M059J (cell line): ENCODE results near the gene SUPT6H. TPM values are rescaled to one million over a fixed set of nuclear protein-coding genes. Genes with fewer than 3 reads are reported as not detected.
"Not testable (repeated sequence)": the region's sequence is repeated elsewhere in the genome, so short reads cannot be mapped to it uniquely, and the experiment has no call there.

Experiments
- DNase-seq: peaks from one replicate; pipeline ENCODE4 v3.0.0-alpha.2; 2012; ENCODE audit warnings: low read depth
- total RNA-seq: library from RNA; depleted of rRNA; stranded (reverse); fragments of >200 nt; shearing (Covaris generic); gene quantifications from 2 replicates; pipeline ENCODE4 v1.2.3, GENCODE V29; 2014

SUPT6H gene
- total RNA-seq, 1 experiment from 2014 or later = 28.1 TPM

DNA sequence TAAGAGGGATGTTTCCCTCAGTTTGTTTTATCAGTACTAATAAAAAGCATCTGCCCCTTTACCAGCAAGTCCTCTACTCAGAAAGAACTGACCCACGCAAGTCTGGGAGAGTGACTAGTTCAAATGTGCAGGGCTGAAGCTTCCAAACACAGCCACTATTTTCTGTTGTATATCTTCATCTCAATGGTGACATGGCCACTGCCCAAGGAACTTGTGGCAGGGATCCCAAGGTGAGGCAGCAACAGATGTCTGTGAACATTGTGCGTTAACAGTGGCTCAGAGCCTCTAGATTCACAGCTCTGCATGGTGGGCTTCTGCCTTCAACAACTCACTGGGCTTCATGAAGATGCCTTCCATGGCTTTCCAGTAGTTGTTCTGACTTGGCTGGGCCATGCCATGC is 13.3 kb upstream of the SUPT6H start:
- no peak for DNase-seq

DNA sequence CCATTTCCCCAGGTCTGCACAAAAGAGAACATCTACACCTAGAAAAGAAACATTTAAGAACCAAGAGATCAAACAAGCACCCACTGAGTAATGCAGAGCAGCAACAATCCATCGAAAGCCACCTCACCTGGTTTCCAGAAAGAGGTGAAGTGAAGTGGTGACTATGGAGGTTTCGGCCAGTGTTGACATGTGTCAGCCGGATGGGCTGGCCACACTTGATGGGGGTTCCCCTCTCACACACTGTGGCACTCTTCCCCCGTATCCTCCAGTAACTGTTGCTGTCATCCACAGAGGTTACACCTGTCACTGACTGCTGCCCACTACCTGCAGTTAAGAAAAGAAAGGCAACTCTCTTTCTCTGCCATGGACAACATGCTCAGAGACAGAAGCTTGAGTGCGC is 6.8 kb upstream of the SUPT6H start:
- DNase-seq = no peak

DNA sequence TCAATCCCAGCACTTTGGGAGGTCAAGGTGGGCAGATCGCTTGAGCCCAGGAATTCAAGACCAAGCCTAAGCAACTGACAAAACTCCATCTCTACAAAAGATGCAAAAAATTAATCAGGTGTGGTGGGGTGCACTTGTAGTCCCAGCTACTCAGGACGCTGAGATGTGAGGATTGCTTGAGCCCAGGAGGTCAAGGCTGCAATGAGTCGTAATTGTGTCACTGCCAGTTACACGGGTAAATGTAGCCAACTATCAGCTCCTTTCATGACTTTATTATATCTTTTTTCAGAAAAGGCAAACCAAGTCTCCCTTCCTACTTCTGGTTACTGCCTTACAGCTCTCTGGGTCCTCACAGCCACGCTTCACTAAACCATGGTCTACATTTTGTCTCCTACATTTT is 4.2 kb upstream of the SUPT6H start:
- peak; percentile 64 for DNase-seq

DNA sequence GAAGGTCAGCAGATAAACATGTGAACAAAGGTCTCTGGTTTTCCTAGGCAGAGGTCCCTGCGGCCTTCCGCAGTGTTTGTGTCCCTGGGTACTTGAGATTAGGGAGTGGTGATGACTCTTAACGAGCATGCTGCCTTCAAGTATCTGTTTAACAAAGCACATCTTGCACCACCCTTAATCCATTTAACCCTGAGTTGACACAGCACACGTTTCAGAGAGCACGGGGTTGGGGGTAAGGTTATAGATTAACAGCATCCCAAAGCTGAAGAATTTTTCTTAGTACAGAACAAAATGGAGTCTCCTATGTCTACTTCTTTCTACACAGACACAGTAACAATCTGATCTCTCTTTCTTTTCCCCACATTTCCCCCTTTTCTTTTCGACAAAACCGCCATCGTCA is 3.7 kb upstream of the SUPT6H start:
- not testable (repeated sequence) for DNase-seq

DNA sequence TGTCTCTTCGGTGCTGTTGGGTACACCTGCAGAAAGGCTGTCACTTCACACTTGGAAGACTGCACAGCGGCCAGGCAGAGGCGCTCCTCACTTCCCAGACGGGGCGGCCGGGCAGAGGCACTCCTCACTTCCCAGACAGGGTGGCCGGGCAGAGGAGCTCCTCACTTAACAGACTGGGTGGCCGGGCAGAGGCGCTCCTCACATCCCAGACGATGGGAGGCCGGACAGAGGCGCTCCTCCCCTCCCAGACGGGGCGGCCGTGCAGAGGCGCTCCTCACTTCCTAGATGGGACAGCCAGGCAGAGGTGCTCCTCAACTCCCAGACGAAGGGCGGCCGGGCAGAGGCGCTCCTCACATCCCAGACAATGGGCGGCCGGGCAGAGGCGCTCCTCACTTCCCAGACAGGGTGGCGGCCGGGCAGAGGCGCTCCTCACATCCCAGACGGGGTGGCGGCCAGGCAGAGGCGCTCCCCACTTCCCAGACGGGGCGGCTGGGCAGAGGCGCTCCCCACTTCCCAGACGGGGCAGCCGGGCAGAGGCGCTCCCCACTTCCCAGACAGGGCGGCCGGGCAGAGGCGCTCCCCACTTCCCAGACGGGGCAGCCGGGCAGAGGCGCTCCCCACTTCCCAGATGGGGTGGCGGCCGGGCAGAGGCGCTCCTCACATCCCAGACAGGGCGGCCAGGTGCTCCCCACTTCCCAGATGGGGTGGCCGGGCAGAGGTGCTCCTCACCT is 3.1 kb upstream of the SUPT6H start:
- DNase-seq = not testable (repeated sequence)

DNA sequence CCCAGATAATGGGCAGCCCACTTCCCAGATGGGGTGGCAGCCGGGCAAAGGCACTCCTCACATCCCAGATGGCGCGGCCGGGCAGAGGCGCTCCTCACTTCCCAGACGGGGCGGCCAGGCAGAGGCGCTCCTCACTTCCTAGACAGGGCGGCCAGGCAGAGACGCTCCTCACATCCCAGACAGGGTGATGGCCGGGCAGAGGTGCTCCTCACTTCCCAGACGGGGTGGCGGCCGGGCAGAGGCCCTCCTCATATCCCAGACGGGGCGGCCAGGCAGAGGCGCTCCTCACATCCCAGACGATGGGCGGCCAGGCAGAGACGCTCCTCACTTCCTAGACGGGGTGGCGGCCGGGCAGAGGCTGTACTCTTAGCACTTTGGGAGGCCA is 2.5 kb upstream of the SUPT6H start:
- DNase-seq = not testable (repeated sequence)

DNA sequence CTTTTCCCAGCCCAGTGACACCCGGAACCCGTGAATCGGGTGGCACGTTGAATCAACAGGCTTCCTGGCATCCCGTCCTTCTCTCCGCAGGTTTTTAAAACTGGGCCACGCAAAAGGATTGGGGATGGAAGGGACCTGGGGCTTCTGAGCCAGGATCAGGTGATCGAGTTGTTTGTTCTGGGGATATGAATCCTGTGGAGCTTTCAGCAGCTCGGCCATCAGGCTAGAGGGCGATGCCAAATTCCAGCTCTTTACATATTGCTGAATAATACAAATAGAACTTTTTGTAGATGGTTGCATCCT is 473 bp downstream of the SUPT6H start:
- no peak for DNase-seq

DNA sequence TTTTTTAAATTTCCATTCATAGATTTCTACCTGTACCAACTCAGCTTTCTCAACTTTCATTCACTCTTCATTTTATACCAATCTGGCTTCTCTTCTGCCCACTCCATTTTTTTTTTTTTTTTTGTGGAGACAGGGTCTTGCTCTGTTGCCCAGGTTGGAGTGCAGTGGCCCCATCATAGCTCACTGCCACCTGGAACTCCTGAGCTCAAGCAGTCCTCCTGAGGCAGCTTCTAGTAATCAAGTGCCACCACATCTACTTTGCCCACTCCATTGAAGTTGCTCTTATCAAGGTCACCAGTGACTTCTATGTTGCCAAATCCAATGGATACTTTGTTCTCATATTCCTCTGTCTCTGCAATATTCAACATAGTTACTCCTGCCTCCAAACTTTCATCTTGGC is 1.7 kb downstream of the SUPT6H start:
- no peak for DNase-seq

DNA sequence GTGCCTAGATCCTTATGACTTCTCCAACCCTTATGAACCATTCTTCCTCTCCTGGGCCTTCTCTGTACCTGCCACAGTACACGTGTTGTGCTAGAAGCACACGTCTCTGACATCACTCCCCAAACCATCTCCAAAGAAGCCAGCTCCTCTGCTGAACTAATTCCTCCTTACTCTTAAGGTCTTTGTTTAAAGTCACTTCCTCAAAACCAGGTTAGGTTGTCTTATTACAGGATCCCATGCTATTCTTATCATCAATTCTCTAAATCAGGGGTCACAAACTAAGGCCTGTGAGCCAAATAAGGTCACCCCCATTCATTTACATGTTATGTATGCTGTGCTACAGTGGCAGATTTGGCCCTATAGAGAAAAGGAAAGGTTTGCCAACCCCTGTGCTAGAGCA is 4.0 kb downstream of the SUPT6H start:
- no peak for DNase-seq

DNA sequence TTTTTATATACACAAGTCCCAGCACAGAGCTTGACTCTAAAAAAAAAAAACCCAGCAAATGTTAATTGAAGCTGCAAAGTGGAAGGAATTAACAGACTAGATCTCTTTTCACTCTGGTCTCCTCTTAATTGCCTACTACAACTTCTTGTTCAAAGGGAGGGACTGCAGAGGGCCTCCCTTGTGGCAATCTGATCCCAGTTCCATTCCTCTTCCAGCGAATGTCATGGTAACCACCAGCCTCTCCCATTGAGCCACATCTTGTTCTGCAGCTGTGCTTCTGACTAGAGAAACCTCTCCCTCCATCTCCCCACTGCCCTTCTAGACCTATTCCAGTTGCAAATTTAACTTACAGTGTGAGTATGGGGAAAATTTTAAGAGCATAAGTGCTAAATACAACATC is 5.9 kb downstream of the SUPT6H start:
- DNase-seq = no peak

DNA sequence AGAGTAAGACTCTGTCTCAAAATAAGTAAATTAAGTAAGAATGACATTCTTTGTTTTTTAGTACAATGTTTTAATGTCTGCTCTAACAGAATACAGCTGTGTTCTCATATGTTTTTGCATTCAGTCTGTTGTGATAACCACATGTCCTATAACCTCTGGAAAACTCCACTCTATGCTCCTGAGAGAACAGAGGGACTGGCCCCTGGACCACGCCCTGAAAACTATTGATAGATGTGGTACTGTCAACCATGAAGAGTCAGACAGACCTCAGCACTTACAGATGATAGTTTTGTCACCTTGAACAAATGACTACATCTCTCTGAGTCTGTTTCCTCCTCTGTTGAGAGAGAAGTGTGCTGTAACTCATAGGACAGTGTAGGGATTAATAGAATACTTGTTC is 7.9 kb downstream of the SUPT6H start:
- no peak for DNase-seq

DNA sequence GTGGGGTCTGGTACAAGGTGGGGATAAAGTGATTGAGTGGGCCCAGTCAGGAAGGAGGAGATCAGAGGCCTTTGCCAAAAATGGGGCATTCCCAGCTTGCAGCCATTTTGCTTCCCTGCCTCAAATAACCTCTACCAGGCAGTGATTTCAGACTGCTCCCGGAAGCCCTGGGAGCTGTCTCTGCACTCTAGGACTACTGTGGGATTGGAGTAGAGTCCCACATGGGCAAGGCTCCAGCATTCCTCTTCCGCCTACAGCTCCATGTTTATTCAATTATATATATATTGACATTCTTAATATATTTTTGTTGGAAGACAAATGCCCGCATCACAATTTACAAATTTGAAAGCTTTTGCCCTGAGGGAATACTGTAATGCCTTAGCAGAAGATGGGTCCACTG is 13.5 kb downstream of the SUPT6H start:
- DNase-seq = no peak

DNA sequence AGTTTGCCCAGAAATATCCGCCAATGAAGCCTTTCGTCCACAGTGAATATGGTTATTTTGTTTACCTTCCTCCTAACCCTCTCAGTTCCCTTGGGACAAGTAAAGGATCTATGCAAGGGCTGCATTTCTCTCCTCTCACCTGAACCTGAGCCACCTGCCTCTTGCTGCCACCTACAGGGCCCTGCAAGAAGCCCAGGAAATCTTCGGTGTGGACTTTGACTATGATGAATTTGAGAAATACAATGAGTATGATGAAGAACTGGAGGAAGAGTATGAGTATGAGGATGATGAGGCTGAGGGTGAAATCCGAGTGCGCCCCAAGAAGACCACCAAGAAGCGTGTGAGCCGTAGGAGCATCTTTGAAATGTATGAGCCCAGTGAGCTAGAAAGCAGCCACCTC is 14.0 kb downstream of the SUPT6H start:
- peak; percentile 25 for DNase-seq

DNA sequence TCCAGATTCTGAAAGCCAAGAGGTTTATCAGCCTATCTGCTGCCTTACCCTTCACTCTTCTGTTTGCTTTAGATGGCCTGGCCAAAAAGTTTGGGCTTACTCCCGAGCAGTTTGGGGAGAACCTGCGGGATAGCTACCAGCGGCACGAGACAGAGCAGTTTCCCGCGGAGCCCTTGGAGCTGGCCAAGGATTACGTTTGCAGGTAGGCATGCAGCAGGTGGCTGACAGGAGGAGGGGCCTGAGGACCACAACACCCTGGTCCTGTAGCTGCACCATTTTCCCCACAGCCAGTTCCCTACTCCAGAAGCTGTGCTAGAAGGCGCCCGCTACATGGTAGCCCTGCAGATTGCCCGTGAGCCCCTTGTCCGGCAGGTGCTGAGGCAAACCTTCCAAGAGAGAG is 20.6 kb downstream of the SUPT6H start:
- DNase-seq = no peak

DNA sequence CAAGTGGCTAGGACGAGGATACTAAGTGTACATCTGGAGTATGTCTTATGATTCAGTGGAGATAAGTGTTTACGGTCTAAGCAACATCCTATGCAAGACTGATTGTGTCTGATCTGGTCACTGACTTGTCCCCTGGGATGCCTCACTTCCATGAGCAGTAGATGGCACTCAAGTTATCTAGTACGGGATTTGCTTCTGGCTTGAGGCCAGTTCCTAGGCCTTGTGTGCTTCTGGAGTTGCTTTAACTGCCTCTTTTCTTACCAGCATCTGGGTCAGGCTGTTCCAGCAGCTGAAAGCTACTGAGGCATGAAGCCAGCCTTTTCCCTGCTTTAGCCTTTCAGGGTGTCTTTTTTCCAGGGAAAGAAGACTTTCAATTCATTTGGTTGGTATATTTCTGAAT is 23.0 kb downstream of the SUPT6H start:
- peak; percentile 12 for DNase-seq

DNA sequence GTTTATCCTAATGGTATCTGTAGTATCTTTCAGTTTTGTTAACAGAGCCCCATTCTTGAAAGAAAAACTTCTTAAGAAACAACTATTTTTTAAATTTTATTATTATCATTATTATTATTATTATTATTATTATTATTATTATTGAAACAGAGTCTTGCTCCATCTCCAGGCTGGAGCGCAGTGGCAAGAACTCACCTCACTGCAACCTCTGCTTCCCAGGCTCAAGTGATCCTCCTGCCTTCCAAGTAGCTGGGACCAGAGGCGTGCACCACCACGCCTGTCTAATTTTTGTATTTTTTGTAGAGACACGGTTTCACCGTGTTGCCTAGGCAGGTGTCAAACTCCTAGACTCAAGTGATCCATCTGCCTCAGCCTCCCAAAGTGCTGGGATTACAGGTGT is 23.4 kb downstream of the SUPT6H start:
- DNase-seq = no peak

DNA sequence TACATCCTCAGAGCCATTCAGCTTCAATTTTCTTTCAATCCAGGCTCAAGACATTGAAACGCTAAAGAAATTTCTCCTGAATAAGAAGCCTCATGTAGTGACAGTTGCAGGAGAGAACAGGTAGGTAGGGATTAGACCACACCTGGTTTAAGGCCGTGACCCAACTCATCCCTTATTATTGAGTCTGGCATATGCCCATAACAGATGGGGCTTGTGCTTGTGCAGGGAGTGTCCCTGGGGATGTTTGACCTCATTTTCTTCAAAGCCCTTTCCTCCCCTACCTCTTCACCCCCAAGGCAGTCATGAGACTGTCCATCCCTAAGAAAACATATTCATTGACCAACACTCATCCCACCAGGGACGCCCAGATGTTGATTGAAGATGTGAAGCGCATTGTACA is 24.3 kb downstream of the SUPT6H start:
- DNase-seq = no peak

DNA sequence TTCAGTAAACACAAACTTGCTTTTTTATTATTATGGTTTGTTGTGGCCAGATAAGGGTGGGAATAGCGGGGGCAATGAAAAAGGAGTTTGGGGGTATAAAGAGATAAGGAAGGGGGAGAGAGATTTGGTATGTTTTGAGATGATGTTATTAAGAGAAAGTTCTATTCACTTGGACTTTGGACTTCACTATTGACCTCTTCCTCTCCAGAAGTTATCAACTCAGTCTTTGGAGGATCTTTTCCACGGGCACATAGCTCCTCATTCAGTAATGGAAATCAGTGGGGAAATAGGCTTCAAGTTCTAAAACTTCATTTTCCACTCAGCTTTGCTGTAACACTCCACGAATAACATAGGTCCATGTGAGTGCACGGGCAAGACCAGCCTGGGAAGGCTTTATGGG is 26.5 kb downstream of the SUPT6H start:
- DNase-seq = no peak

DNA sequence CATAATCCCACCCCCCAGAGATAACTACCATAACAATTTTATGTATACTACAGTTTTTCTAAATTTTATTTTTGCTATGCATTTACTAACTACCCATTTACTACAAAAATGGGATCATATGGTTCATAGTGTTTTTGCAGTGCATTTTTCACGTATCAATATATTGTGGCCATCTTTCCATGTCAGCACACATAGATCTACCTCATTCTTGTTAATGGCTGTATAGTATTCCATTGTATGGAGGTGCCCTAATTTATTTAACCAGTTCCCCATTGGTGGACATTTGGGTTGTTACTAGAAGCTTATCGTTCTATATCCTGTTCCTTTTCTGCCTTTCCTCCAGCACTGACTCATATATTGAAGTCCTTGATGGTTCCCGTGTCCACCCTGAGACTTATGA is 27.0 kb downstream of the SUPT6H start:
- DNase-seq = no peak

DNA sequence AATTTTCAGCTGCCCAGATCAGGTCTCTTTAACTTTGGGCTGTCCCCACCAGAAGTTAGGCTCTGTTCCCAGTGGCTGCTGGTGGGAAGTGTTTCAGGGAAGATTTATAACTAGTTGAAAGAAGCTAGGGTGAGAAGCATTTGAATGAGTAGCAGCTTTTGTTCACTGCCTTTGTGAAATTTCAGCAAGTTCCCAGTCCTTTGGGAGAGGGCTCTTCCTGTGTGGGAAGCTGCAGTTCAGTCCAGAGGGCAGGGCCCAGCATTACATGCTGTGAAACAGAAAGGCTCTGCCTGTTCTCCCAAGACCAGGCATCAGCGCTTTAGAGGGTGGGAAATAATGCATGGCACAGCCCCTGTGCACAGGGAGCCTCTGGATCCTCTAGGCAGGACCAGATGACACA is 31.9 kb downstream of the SUPT6H start:
- no peak for DNase-seq

DNA sequence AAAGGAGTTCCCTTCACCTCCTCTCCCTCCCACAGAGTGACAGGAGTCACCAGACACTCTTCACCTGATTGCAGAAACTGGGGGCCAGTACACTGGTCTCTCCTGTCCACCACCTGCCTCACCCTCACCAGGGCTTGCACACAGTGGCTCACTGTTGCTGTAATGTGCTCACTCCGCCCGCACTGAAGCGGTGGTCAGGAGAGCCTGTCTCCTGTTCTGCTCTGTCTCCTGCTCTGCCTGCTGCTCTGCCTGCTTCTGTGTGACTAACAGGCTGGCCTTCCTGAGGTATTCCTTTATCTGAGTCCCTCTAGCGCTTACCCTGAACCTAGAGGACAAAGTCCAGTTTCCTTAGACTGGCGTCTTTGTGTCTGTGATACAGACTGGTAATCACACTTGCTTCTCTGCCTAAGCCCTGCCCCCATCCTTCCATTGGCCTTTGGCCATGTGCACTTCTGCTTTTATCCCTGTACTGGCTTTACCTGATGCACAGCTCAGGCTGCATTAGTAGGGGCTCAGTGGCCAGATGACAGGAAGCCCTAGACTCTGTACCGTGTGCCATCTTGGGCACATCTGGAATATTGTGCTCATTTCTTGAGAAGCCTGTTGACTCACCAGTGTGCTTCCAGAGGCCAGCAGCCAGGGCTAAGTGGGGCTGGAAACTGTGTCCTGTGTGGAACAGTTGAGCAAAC is 36.4 kb downstream of the SUPT6H start:
- DNase-seq = no peak

DNA sequence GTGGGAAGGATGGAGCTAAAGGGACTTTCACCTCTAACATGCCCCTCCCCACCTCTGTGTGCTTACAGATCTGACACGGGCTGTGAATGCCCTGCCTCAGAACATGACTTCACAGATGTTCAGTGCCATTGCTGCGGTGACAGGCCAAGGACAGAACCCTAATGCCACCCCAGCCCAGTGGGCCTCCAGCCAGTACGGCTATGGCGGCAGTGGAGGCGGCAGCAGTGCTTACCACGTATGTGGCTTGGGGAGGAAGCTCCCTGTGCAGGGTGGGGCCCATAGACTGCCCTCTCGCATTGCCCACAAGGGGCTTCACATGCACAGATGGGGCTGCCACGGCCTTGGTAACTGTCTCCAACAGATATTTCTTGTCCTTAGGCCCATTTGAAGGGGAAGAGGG is 38.3 kb downstream of the SUPT6H start:
- DNase-seq = no peak

DNA sequence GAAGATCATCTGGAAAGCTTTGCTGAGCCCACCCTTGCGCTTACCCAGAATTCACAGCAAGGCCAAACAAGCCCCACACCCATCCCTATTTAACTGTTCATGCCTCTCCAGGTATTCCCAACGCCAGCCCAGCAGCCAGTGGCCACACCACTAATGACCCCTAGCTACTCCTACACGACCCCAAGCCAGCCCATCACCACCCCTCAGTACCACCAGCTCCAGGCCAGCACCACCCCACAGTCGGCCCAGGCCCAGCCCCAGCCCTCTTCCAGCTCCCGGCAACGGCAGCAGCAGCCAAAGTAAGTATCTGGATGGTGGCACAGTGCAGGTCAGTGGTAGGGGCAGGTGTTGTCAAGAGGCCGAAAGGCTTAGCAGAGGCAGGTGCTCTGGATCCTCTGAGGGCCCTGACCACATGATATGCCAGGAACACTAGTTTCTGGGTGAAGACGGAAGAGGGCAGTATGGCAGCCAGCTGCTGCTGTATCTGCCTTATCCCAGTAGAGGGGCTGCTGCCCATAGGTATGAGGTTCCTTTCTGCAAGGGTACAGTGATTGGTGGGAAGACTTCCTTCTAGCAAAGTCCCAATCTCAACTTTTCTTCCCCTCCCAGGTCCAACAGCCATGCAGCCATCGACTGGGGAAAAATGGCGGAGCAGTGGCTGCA is 39.0 kb downstream of the SUPT6H start:
- no peak for DNase-seq
